ENCODE results near the gene UBXN6.

The UBXN6 gene

DNA sequence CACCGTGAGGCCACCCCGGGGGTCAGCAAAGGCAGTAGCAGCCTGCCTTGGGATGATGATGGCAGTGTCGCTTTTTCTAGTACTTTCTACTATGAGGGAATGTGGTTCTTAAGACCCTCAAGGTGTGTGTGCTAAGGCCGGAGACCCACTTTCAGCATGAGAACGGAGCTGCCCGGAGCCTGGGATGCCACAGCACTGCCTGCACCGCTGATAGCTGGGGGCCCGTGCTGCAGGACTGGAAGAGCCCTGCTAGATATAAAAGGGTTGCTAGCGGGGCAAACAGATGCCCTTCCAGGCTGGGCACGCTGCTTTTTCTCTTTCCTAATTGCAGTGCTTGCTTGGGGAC, 46.2 kb upstream of the UBXN6 start:
- Histone ChIP-seq H3K27ac (ENCODE audit: insufficient read depth in 1 of 2, low read depth in 1 of 2, low read length in 2 of 2, poor library complexity in 1 of 2, severe bottlenecking in 2 of 2) (no peak overlapping the region), H3K4me3 (ENCODE audit: control insufficient read depth in 1 of 7, extremely low read depth in 1 of 7, insufficient read depth in 4 of 7, low read depth in 2 of 7, low read length in 6 of 7) (no peak overlapping the region), H3K4me1 (ENCODE audit: control extremely low read depth in 1 of 4, control insufficient read depth in 4 of 4, insufficient read depth in 4 of 4, low read length in 3 of 4) (peaks cover 0 to 9% (median 4%) of the 10 kb centered on the region in 4 experiments), H3K36me3 (ENCODE audit: control insufficient read depth in 4 of 4, insufficient read depth in 4 of 4, low read length in 3 of 4) (peaks cover 0 to 55% (median 34%) of the 10 kb centered on the region in 4 experiments), H3K27me3 (replicated peaks in 2 of 5; ENCODE audit: control insufficient read depth in 4 of 5, insufficient read depth in 5 of 5, low read length in 4 of 5) (no peaks in the 10 kb centered on the region), H3K9me3 (ENCODE audit: control extremely low read depth in 1 of 5, control insufficient read depth in 4 of 5, insufficient read depth in 2 of 5, low read depth in 1 of 5, low read length in 4 of 5) (no peaks in the 10 kb centered on the region)
- WGBS (ENCODE audit: insufficient coverage), result 95% methylated on average over 9 of the region's 10 CpGs
- ChIA-PET POLR2A (no interaction called here), CTCF (no interaction called here)
- no peak for DNase-seq

DNA sequence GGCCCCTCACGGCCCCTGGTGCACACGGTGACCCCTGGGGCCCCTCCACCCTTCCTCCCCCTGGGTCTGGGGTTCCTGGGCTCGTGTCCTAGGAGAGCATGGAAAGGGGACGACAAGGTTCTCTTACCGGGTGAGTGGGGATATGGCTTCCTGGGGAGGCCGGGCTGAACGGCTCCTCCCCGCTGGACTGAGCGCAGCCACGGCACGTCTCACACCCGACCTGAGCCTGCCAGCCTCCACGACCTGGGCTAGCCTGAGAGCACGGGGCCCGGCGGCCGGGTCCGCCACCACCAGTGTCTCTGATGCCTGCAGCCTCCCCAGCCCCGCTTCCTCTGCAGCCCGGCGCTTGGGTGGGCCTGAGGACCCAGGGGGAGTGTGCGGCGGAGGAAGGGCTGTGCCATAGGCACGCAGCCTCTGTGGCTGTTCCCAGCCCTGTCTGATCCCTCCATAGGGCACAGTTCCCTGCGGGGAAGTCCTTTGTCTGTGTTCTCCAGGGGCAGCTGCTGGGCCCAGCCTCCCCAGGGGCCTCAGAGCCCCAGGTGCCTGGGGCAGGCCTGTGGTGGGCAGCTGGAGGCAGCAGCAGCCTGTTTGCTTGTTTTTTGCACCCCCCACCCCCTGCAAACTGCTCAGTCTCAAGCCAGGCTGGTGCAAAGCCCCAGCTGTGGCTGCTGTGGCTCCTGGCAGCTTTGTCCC, 45.7 kb upstream of the UBXN6 start:
- DNase-seq, result no peak
- H3K4me1 ChIP-seq (ENCODE audit: control extremely low read depth in 1 of 4, control insufficient read depth in 4 of 4, insufficient read depth in 4 of 4, low read length in 3 of 4), result peaks cover 0 to 9% (median 4%) of the 10 kb centered on the region in 4 experiments
- H3K4me3 ChIP-seq (ENCODE audit: control insufficient read depth in 1 of 7, extremely low read depth in 1 of 7, insufficient read depth in 4 of 7, low read depth in 2 of 7, low read length in 6 of 7), result no peak overlapping the region
- H3K27ac ChIP-seq (ENCODE audit: insufficient read depth in 1 of 2, low read depth in 1 of 2, low read length in 2 of 2, poor library complexity in 1 of 2, severe bottlenecking in 2 of 2), result no peak overlapping the region
- no peaks in the 10 kb centered on the region for H3K9me3 ChIP-seq (ENCODE audit: control extremely low read depth in 1 of 5, control insufficient read depth in 4 of 5, insufficient read depth in 2 of 5, low read depth in 1 of 5, low read length in 4 of 5)
- no peaks in the 10 kb centered on the region for H3K27me3 ChIP-seq (replicated peaks in 2 of 5; ENCODE audit: control insufficient read depth in 4 of 5, insufficient read depth in 5 of 5, low read length in 4 of 5)
- 95% methylated on average over 22 of the region's 25 CpGs for WGBS (ENCODE audit: insufficient coverage)
- H3K36me3 ChIP-seq (ENCODE audit: control insufficient read depth in 4 of 4, insufficient read depth in 4 of 4, low read length in 3 of 4), result peaks cover 0 to 60% (median 39%) of the 10 kb centered on the region in 4 experiments
- POLR2A ChIA-PET, result no interaction called here
- CTCF ChIA-PET, result interaction anchor here (1.3 kb wide), 1 partner anchor 22 kb away, joined by 3 read pairs; no protein-coding TSS in a partner anchor

DNA sequence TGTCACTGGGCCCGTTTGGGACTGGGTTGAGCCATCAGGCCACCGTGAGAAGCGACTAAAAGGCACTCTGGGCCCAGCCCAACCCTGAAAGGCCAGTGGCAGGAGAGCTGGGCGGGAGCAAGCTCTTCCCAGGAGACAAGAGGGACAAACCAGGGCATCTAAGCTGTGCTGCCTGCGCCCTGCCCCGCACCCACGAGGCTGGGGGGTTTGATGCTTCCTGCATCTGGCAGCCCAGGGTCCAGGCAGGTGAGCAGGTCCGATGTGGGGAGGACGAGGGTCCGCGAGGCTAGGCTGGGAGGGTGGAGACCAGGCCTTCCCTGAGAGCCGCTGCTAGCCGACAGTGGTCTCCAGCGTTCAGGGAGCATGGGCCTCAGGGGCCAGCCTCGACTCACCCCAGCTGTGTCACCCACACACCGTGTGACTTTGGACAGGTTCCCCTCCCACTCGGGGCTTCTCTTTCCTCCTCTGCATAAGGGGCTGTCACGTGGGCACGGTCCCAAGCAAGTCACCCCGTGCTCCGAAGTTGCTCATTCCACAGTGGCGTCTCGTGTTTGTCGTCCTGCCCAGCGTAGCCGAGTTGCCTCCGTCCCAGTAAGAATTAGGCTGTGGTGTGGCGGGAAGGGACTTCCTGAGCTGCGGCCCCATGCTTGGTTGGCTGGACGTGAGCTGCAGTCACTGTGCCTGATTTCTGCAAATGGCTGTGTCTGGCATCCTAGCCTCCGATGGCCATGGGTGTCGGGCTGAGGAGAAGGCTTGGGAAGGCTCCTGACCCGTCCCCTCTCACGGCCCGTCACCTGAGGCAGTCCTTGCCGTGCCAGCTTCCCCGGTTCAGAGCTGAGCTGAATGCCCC, 44.9 kb upstream of the UBXN6 start:
- H3K4me3 ChIP-seq (ENCODE audit: control insufficient read depth in 1 of 7, extremely low read depth in 1 of 7, insufficient read depth in 4 of 7, low read depth in 2 of 7, low read length in 6 of 7), result no peak overlapping the region
- 97% methylated on average over 31 of the region's 37 CpGs for WGBS (ENCODE audit: insufficient coverage)
- no peak overlapping the region for H3K27ac ChIP-seq (ENCODE audit: insufficient read depth in 1 of 2, low read depth in 1 of 2, low read length in 2 of 2, poor library complexity in 1 of 2, severe bottlenecking in 2 of 2)
- no peaks in the 10 kb centered on the region for H3K9me3 ChIP-seq (ENCODE audit: control extremely low read depth in 1 of 5, control insufficient read depth in 4 of 5, insufficient read depth in 2 of 5, low read depth in 1 of 5, low read length in 4 of 5)
- H3K4me1 ChIP-seq (ENCODE audit: control extremely low read depth in 1 of 4, control insufficient read depth in 4 of 4, insufficient read depth in 4 of 4, low read length in 3 of 4), result peaks cover 0 to 9% (median 4%) of the 10 kb centered on the region in 4 experiments
- H3K27me3 ChIP-seq (replicated peaks in 2 of 5; ENCODE audit: control insufficient read depth in 4 of 5, insufficient read depth in 5 of 5, low read length in 4 of 5), result no peaks in the 10 kb centered on the region
- ChIA-PET POLR2A (no interaction called here), CTCF (interaction anchor here (1.3 kb wide), 1 partner anchor 23 kb away, joined by 3 read pairs; no protein-coding TSS in a partner anchor)
- DNase-seq, result no peak
- H3K36me3 ChIP-seq (ENCODE audit: control insufficient read depth in 4 of 4, insufficient read depth in 4 of 4, low read length in 3 of 4), result peaks cover 0 to 68% (median 45%) of the 10 kb centered on the region in 4 experiments

DNA sequence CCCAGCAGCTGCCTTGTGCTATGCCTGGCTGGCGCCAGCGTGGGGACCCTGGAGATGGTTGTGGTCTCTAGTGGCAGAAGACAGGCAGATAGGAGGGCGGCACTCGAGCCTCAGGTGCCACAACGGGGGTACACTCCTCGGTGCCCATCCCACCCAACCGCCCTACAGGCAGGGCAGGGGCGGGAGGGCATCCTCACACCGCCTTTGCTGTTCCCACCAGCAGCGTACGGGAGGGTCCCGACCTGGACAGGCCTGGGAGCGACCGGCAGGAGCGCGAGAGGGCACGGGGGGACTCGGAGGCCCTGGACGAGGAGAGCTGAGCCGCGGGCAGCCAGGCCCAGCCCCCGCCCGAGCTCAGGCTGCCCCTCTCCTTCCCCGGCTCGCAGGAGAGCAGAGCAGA, 44.1 kb upstream of the UBXN6 start:
- WGBS (ENCODE audit: insufficient coverage), result 97% methylated on average over 18 of the region's 25 CpGs
- ChIA-PET POLR2A (no interaction called here), CTCF (interaction anchor here (1.3 kb wide), 1 partner anchor 24 kb away, joined by 3 read pairs; no protein-coding TSS in a partner anchor)
- Histone ChIP-seq H3K36me3 (ENCODE audit: control insufficient read depth in 4 of 4, insufficient read depth in 4 of 4, low read length in 3 of 4) (peaks cover 0 to 70% (median 46%) of the 10 kb centered on the region in 4 experiments), H3K9me3 (ENCODE audit: control extremely low read depth in 1 of 5, control insufficient read depth in 4 of 5, insufficient read depth in 2 of 5, low read depth in 1 of 5, low read length in 4 of 5) (no peaks in the 10 kb centered on the region), H3K4me3 (ENCODE audit: control insufficient read depth in 1 of 7, extremely low read depth in 1 of 7, insufficient read depth in 4 of 7, low read depth in 2 of 7, low read length in 6 of 7) (no peak overlapping the region), H3K4me1 (ENCODE audit: control extremely low read depth in 1 of 4, control insufficient read depth in 4 of 4, insufficient read depth in 4 of 4, low read length in 3 of 4) (peaks cover 0 to 7% (median 4%) of the 10 kb centered on the region in 4 experiments), H3K27ac (ENCODE audit: insufficient read depth in 1 of 2, low read depth in 1 of 2, low read length in 2 of 2, poor library complexity in 1 of 2, severe bottlenecking in 2 of 2) (no peak overlapping the region), H3K27me3 (replicated peaks in 2 of 5; ENCODE audit: control insufficient read depth in 4 of 5, insufficient read depth in 5 of 5, low read length in 4 of 5) (no peaks in the 10 kb centered on the region)
- no peak for DNase-seq

DNA sequence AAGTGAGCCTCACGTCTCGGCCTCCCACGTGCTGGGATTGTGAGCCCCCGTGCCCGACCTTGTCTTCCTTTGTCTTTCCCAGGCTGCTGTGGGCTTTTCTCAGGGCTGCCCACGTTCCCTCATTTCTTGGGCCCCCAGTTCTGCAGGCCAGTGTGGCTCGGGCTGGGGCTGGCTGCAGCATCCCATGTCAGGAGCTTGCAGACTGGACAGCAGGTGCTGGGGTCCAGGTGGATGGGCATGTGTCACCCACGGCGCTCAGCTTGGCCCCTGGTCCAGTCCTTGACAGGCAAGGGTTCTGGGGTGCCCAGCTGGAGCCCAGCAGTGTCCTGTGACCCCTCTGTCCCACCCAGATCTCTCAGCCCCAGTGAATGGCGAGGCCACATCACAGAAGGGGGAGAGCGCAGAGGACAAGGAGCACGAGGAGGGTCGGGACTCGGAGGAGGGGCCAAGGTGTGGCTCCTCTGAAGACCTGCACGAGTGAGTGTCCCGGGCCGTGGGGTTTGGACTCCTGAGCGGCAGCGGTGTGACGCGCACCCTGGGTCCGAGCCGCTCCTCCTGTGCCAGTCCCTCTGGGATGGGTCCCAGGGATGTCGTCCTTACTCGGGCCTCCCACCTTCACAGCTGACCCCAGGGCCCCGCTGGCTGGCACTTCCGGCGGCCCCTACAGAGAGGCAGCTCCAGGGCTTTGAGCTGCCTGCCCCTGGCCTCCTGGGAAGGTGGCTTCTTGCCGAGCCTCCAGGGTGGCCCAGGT, 43.4 kb upstream of the UBXN6 start:
- Histone ChIP-seq H3K27ac (ENCODE audit: insufficient read depth in 1 of 2, low read depth in 1 of 2, low read length in 2 of 2, poor library complexity in 1 of 2, severe bottlenecking in 2 of 2) (no peak overlapping the region), H3K36me3 (ENCODE audit: control insufficient read depth in 4 of 4, insufficient read depth in 4 of 4, low read length in 3 of 4) (peaks cover 0 to 77% (median 50%) of the 10 kb centered on the region in 4 experiments), H3K27me3 (replicated peaks in 2 of 5; ENCODE audit: control insufficient read depth in 4 of 5, insufficient read depth in 5 of 5, low read length in 4 of 5) (no peaks in the 10 kb centered on the region), H3K4me1 (ENCODE audit: control extremely low read depth in 1 of 4, control insufficient read depth in 4 of 4, insufficient read depth in 4 of 4, low read length in 3 of 4) (peaks cover 0 to under 1% (median 0%) of the 10 kb centered on the region in 4 experiments), H3K4me3 (ENCODE audit: control insufficient read depth in 1 of 7, extremely low read depth in 1 of 7, insufficient read depth in 4 of 7, low read depth in 2 of 7, low read length in 6 of 7) (no peak overlapping the region), H3K9me3 (ENCODE audit: control extremely low read depth in 1 of 5, control insufficient read depth in 4 of 5, insufficient read depth in 2 of 5, low read depth in 1 of 5, low read length in 4 of 5) (no peaks in the 10 kb centered on the region)
- no peak for DNase-seq
- CTCF ChIA-PET, result no interaction called here
- POLR2A ChIA-PET, result no interaction called here
- WGBS (ENCODE audit: insufficient coverage), result 94% methylated on average over 29 of the region's 29 CpGs

- Histone ChIP-seq H3K4me3 (ENCODE audit: control insufficient read depth in 1 of 7, extremely low read depth in 1 of 7, insufficient read depth in 4 of 7, low read depth in 2 of 7, low read length in 6 of 7) (no peak overlapping the region), H3K9me3 (ENCODE audit: control extremely low read depth in 1 of 5, control insufficient read depth in 4 of 5, insufficient read depth in 2 of 5, low read depth in 1 of 5, low read length in 4 of 5) (no peaks in the 10 kb centered on the region), H3K36me3 (ENCODE audit: control insufficient read depth in 4 of 4, insufficient read depth in 4 of 4, low read length in 3 of 4) (peaks cover 0 to 76% (median 51%) of the 10 kb centered on the region in 4 experiments), H3K27me3 (replicated peaks in 2 of 5; ENCODE audit: control insufficient read depth in 4 of 5, insufficient read depth in 5 of 5, low read length in 4 of 5) (no peaks in the 10 kb centered on the region), H3K27ac (ENCODE audit: insufficient read depth in 1 of 2, low read depth in 1 of 2, low read length in 2 of 2, poor library complexity in 1 of 2, severe bottlenecking in 2 of 2) (no peak overlapping the region), H3K4me1 (ENCODE audit: control extremely low read depth in 1 of 4, control insufficient read depth in 4 of 4, insufficient read depth in 4 of 4, low read length in 3 of 4) (no peaks in the 10 kb centered on the region)
- DNase-seq, result no peak
- POLR2A ChIA-PET, result no interaction called here
- WGBS (ENCODE audit: insufficient coverage), result 98% methylated on average over 12 of the region's 15 CpGs
- CTCF ChIA-PET, result interaction anchor here (1.1 kb wide), 1 partner anchor 25 kb away, joined by 4 read pairs; no protein-coding TSS in a partner anchor
Observed at GRCh38 chr19:4499855-4500254, 42.3 kb upstream of the UBXN6 start.
